ENCODE results near the gene DGCR2. TPM values are rescaled to one million over a fixed set of nuclear protein-coding genes. Genes with fewer than 3 reads are reported as not detected.

Gene DGCR2
- total and polyA plus RNA-seq, 10 of the 15 experiments (the other 5 are each of a cell fraction or from before 2014, with no cell fraction given): 0.19 to 28.4 (median 16.0) TPM

GRCh38 chr22:19090586-19091127, 31.6 kb downstream of the DGCR2 start:
- Histone ChIP-seq H3K4me3 (no peak overlapping the region), H3K4me2 (ENCODE audit: control insufficient read depth, insufficient read depth) (no peak overlapping the region), H3K9me3 (replicated peaks; ENCODE audit: control insufficient read depth, insufficient read depth, low read length) (no peaks in the 10 kb centered on the region), H3K27me3 (replicated peaks in 1 of 2; ENCODE audit: control insufficient read depth in 2 of 2, insufficient read depth in 2 of 2, low read length in 1 of 2) (no peaks in the 10 kb centered on the region), H3K9ac (ENCODE audit: control insufficient read depth, insufficient read depth, low read length) (no peak overlapping the region), H3K27ac (ENCODE audit: control insufficient read depth, insufficient read depth) (no peak overlapping the region), H3K79me2 (ENCODE audit: control insufficient read depth, insufficient read depth, low read length) (no peaks in the 10 kb centered on the region), H3K4me1 (ENCODE audit: control insufficient read depth, insufficient read depth, low read length) (peaks cover 3% of the 10 kb centered on the region), H4K20me1 (ENCODE audit: control insufficient read depth, insufficient read depth) (no peaks in the 10 kb centered on the region), H2AFZ (ENCODE audit: control insufficient read depth, low read depth, low read length) (no peak overlapping the region), H3K36me3 (ENCODE audit: control insufficient read depth in 2 of 2, insufficient read depth in 2 of 2, low read length in 1 of 2) (peaks cover 2% of the 10 kb centered on the region in 2 experiments)
- RAD21 ChIA-PET (ENCODE audit: unreplicated experiment): no interaction called here
- no TSS peak for BruUV-seq (replicated peaks)
- ATAC-seq (no peak), DNase-seq (ENCODE audit: low read depth, low spot score) (no peak), FAIRE-seq (no peak)
- POLR2A ChIA-PET: no interaction called here
- in situ Hi-C loops (cut with MboI): no loop called here
- SMC1A ChIA-PET (ENCODE audit: uncharacterized antibody, unreplicated experiment): interaction anchor here (1.4 kb wide), 1 partner anchor 11 kb away, joined by 3 read pairs; no protein-coding TSS in a partner anchor
- CTCF ChIA-PET: interaction anchor here (1.0 kb wide), 1 partner anchor 24 kb away, joined by 4 read pairs; no protein-coding TSS in a partner anchor
- intact Hi-C loops (cut with micrococcal nuclease; ENCODE audit: unreplicated experiment): no loop called here
- WGBS (ENCODE audit: insufficient coverage, insufficient replicate concordance, low lambda C conversion rate, missing lambda C conversion rate): 60% methylated on average over 3 of the region's 3 CpGs
- TF ChIP-seq PAX5 (IDR thresholded peaks at IDR 0.05; ENCODE audit: borderline replicate concordance, low read depth, low read length) (no peak), BCL11A (IDR thresholded peaks at IDR 0.05; ENCODE audit: low read depth, low read length) (no peak), ZBTB11 (CRISPR knock-in tag; IDR thresholded peaks at IDR 0.05) (no peak), ETV6 (conservative IDR thresholded peaks at IDR 0.05 in 1 of 2, IDR thresholded peaks at IDR 0.05 in 1 of 2; ENCODE audit: borderline replicate concordance in 1 of 2, low read depth in 1 of 2) (no peak), SMC3 (IDR thresholded peaks at IDR 0.05; ENCODE audit: borderline replicate concordance, low read length) (no peak), MEF2B (IDR thresholded peaks at IDR 0.05; ENCODE audit: partially characterized antibody, poor library complexity, severe bottlenecking) (no peak), SMAD5 (IDR thresholded peaks at IDR 0.05; ENCODE audit: low read depth) (no peak), HDGF (IDR thresholded peaks at IDR 0.05) (no peak), PRDM15 (CRISPR knock-in tag; IDR thresholded peaks at IDR 0.05) (no peak), CBX3 (IDR thresholded peaks at IDR 0.05; ENCODE audit: borderline replicate concordance, low read depth) (no peak), JUND (IDR thresholded peaks at IDR 0.05; ENCODE audit: low read depth, low read length) (no peak), NKRF (conservative IDR thresholded peaks at IDR 0.05) (no peak), ZNF24 (IDR thresholded peaks at IDR 0.05) (no peak), CBFB (IDR thresholded peaks at IDR 0.05; ENCODE audit: low read depth) (no peak), RAD51 (IDR thresholded peaks at IDR 0.05) (no peak), RUNX3 (IDR thresholded peaks at IDR 0.05; ENCODE audit: low read length) (no peak), SIX5 (IDR thresholded peaks at IDR 0.05; ENCODE audit: low read depth, low read length, severe bottlenecking) (no peak)
